Thymus (tissue), 11 donors: ENCODE measurements around the gene EPX. TPM values are rescaled to one million over a fixed set of nuclear protein-coding genes. Genes with fewer than 3 reads are reported as not detected.

Source experiments
- DNase-seq, 9 donors: peaks; one replicate each; pipeline ENCODE4 v3.0.0-alpha.2; 2013; ENCODE audit warnings: low spot score in 9 of 9, low read depth in 6 of 9, missing footprints in 1 of 9
- H3K27ac ChIP-seq, 2 donors: one replicate each; pipeline ENCODE4 v1.5.1; 2013; ENCODE audit warnings: control low read depth in 1 of 2, low read depth in 1 of 2, low read length in 1 of 2, mild to moderate bottlenecking in 1 of 2, moderate library complexity in 1 of 2
- H3K27me3 ChIP-seq, 2 donors: one replicate each; pipeline ENCODE4 v1.5.1; 2013; ENCODE audit warnings: low read length in 1 of 2; ENCODE audit not compliant: control insufficient read depth in 2 of 2, insufficient read depth in 1 of 2
- H3K36me3 ChIP-seq, 2 donors: one replicate each; pipeline ENCODE4 v1.5.1; 2013; ENCODE audit warnings: low read length in 1 of 2, mild to moderate bottlenecking in 1 of 2, moderate library complexity in 1 of 2; ENCODE audit not compliant: control insufficient read depth in 2 of 2, insufficient read depth in 2 of 2
- H3K4me1 ChIP-seq, 2 donors: one replicate each; pipeline ENCODE4 v1.5.1; 2013; ENCODE audit warnings: low read length in 2 of 2; ENCODE audit not compliant: control insufficient read depth in 2 of 2, insufficient read depth in 2 of 2
- H3K4me3 ChIP-seq, 2 donors: one replicate each; pipeline ENCODE4 v1.5.1; 2013; ENCODE audit warnings: low read length in 2 of 2, control low read depth in 1 of 2, mild to moderate bottlenecking in 1 of 2
- H3K9me3 ChIP-seq, 2 donors: one replicate each; pipeline ENCODE4 v1.5.1; 2013; ENCODE audit warnings: low read length in 1 of 2, mild to moderate bottlenecking in 1 of 2; ENCODE audit not compliant: control insufficient read depth in 2 of 2, insufficient read depth in 1 of 2
- WGBS: extraction: QIAGEN DNeasy Blood & Tissue Kit; methylation state at CpG from one replicate; pipeline ENCODE4 v1.1.7; 2013; 5-methylcytosine and 5-hydroxymethylcytosine counted together
- polyA plus RNA-seq: library from polyadenylated mRNA; stranded (reverse); fragments of 200-250 nt; gene quantifications from one replicate; pipeline ENCODE4 v1.2.3, GENCODE V29; 2013
- total RNA-seq: library from RNA; stranded (reverse); fragments of 120-200 nt; gene quantifications from one replicate; pipeline ENCODE4 v1.2.4, GENCODE V29; 2013
- donor health status: healthy.

Gene EPX
- total and polyA plus RNA-seq, 2 donors = 1.3 to 14.9 TPM

DNA sequence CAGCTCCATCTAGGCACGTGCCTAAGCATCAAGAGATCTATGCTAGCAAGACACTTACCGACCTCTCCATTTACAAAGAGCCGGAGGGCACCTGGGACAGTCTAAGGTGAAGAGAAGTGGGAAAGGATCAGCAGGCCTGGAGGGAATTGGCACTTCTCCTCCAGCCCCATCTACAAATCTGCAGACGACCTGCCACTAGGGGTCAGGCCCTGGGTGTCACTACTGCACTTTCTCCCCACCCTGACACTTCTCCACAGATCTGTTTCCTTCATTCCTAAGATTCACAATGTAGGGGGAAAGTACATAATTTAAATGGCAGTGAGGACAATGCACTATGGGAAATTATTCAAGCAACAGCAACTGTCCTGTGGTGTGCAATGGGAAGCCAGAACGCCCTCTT is 18.4 kb downstream of the EPX start:
- H3K36me3 ChIP-seq = peaks cover 5 to 37% of the 10 kb centered on the region in 2 donors
- H3K4me1 ChIP-seq = no peaks in the 10 kb centered on the region
- WGBS = 94% methylated on average over 5 of the region's 5 CpGs

DNA sequence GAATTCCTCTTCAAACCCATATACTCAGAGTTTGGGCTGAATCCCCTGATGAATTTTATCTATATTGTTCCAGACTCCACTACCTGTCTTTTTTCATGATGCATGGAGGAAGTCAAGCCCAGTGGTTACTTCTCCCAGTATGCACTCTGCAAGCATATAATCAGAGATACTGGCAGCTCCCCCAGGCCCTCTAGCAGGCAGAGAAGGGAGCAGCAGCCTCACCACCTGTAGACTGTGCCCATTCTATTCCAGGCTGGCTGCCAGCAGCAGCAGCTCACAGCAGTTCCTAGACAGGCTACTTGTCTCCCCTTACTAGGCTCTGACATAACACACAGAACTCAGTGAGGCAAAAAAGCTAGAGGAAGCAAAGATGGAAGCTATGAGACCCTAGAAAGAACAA is 23.2 kb downstream of the EPX start:
- no peak overlapping the region for H3K4me3 ChIP-seq
- H3K4me1 ChIP-seq = peaks cover 5 to 13% of the 10 kb centered on the region in 2 donors
- H3K27me3 ChIP-seq = no peaks in the 10 kb centered on the region
- H3K27ac ChIP-seq = no peak overlapping the region
- H3K9me3 ChIP-seq = no peaks in the 10 kb centered on the region
- peaks cover 8 to 16% of the 10 kb centered on the region in 2 donors for H3K36me3 ChIP-seq
- DNase-seq = no peak

More for the DNA sequence above, 18.4 kb downstream of the EPX start:
- no peak for DNase-seq
- no peak overlapping the region for H3K27ac ChIP-seq
- no peak overlapping the region for H3K4me3 ChIP-seq
- no peaks in the 10 kb centered on the region for H3K9me3 ChIP-seq
- no peaks in the 10 kb centered on the region for H3K27me3 ChIP-seq

- Histone ChIP-seq H3K4me3 (no peak overlapping the region), H3K27ac (no peak overlapping the region), H3K9me3 (no peaks in the 10 kb centered on the region), H3K4me1 (peaks cover 5 to 13% of the 10 kb centered on the region in 2 donors), H3K36me3 (peaks cover 7 to 8% of the 10 kb centered on the region in 2 donors), H3K27me3 (no peaks in the 10 kb centered on the region)
- DNase-seq = no peak
- 94% methylated on average over 3 of the region's 3 CpGs for WGBS
These were observed 25.2 kb downstream of the EPX start for GRCh38 chr17:58217766-58218165.

- Histone ChIP-seq H3K27me3 (no peaks in the 10 kb centered on the region), H3K4me1 (peaks cover 5 to 13% of the 10 kb centered on the region in 2 donors), H3K4me3 (peak within 1 kb of the TSS; percentile 69 to 73), H3K36me3 (peaks cover 0 to 8% of the 10 kb centered on the region in 2 donors), H3K27ac (peak within 1 kb of the TSS; percentile 59 to 81), H3K9me3 (no peaks in the 10 kb centered on the region)
- DNase-seq = peak; percentile 81 to 95 (median 87)
- 4% methylated on average over 56 of the region's 56 CpGs for WGBS
These were observed 26.7 kb downstream of the EPX start, which contains the start of gene MKS1 for GRCh38 chr17:58219007-58219788. Gene MKS1 (minus strand): TSS chr17:58219255. CDS start chr17:58219230, 25 bp downstream.

- WGBS = 73% methylated on average over 7 of the region's 7 CpGs
- peaks cover 5 to 13% of the 10 kb centered on the region in 2 donors for H3K4me1 ChIP-seq
- DNase-seq = peak in 1 of 9 donors; percentile 2
- no peaks in the 10 kb centered on the region for H3K27me3 ChIP-seq
- H3K4me3 ChIP-seq = peak overlapping the region; percentile 69 to 73
- H3K36me3 ChIP-seq = peaks cover 0 to 6% of the 10 kb centered on the region in 2 donors
- no peaks in the 10 kb centered on the region for H3K9me3 ChIP-seq
- H3K27ac ChIP-seq = peak overlapping the region; percentile 8 to 34
These were observed 27.3 kb downstream of the EPX start for GRCh38 chr17:58219789-58220183.

GRCh38 chr17:58224315-58224714 is 31.8 kb downstream of the EPX start:
- WGBS = 63% methylated on average over 1 of the region's 1 CpG
- H3K36me3 ChIP-seq = no peaks in the 10 kb centered on the region
- no peaks in the 10 kb centered on the region for H3K9me3 ChIP-seq
- H3K27ac ChIP-seq = no peak overlapping the region
- H3K4me1 ChIP-seq = peaks cover 5 to 8% of the 10 kb centered on the region in 2 donors
- no peak for DNase-seq
- H3K27me3 ChIP-seq = peaks cover 0 to 7% of the 10 kb centered on the region in 2 donors
- no peak overlapping the region for H3K4me3 ChIP-seq

DNA sequence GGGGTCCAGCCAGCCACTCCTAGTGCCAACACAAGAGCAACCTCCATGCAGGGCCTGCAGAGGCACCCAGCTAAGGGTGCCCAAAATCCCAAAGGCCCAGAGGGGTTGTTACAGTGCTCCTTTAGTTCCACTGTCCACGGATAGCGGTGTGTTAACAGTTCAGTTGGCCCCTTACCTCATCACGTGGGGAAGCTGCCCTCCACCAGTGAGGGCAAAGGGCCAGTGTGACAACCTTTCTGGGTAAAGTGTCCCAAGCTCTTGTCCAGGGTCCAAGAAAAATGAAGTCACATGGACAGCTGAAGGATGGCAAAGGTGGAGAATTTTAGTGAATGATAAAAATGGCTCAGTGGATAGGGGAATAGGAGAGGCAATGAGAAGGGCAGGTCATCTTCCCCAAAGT is 35.2 kb downstream of the EPX start:
- DNase-seq = no peak
- Histone ChIP-seq H3K27ac (no peak overlapping the region), H3K36me3 (no peaks in the 10 kb centered on the region), H3K27me3 (peaks cover 0 to 11% of the 10 kb centered on the region in 2 donors), H3K4me1 (no peaks in the 10 kb centered on the region), H3K4me3 (no peak overlapping the region), H3K9me3 (no peaks in the 10 kb centered on the region)
- WGBS = 94% methylated on average over 3 of the region's 3 CpGs

- Histone ChIP-seq H3K4me3 (no peak overlapping the region), H3K27ac (no peak overlapping the region), H3K4me1 (no peaks in the 10 kb centered on the region), H3K36me3 (no peaks in the 10 kb centered on the region), H3K27me3 (peaks cover 0 to 14% of the 10 kb centered on the region in 2 donors), H3K9me3 (no peaks in the 10 kb centered on the region)
- DNase-seq = no peak
- 66% methylated on average over 3 of the region's 3 CpGs for WGBS
These were observed 36.2 kb downstream of the EPX start for GRCh38 chr17:58228679-58229078.

DNA sequence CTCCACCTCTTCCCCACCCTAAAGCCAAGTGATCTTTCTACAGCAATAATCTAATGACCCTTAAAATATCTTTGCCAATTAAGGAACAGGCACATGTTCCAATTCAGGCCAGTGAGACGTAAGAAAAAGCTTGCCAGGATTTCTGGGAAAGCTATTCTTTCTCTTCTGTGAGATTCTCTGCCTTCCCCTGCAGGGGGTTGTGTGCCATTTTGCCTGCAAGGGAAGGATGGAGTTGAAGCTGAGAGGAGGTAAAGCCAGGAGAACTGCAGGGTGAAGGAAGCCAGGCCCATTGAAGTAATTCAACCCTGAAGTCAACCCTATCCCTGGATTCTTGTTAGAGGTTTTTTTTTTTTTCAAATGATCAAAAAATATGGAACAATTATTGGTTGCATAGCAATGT is 36.9 kb downstream of the EPX start:
- H3K9me3 ChIP-seq = no peaks in the 10 kb centered on the region
- WGBS = 94% methylated on average over 1 of the region's 1 CpG
- no peak overlapping the region for H3K4me3 ChIP-seq
- H3K27ac ChIP-seq = no peak overlapping the region
- DNase-seq = no peak
- H3K27me3 ChIP-seq = peaks cover 0 to 18% of the 10 kb centered on the region in 2 donors
- no peaks in the 10 kb centered on the region for H3K4me1 ChIP-seq
- no peaks in the 10 kb centered on the region for H3K36me3 ChIP-seq
